Adrenal gland (tissue), 5 donors: Measurements from ENCODE around the gene NUMBL.

Experiments used
- CTCF ChIP-seq, 6 experiments: fragments of 450-650 bp in 4 of 6; fragments of 200-600 bp in 2 of 6; sonication (generic) in 1 of 6; IDR thresholded peaks; 1 replicate in 5 of 6; 2 replicates in 1 of 6; pipeline versions ENCODE4 v1.5.1 to v1.8.0; 2016 to 2021; ENCODE audit warnings: antibody characterized with exemption in 6 of 6, mild to moderate bottlenecking in 2 of 6, moderate library complexity in 1 of 6
- POLR2A ChIP-seq, 2 donors: fragments of 450-650 bp; IDR thresholded peaks; one replicate each; pipeline ENCODE4 v1.6.1; 2017; ENCODE audit warnings: antibody characterized with exemption in 2 of 2, mild to moderate bottlenecking in 2 of 2, moderate library complexity in 1 of 2
- donor health status: DM: no; HTN: no; CAD: no.

GRCh38 chr19:40638327-40638726, 52.1 kb downstream of the NUMBL start:
- no peak for TF ChIP-seq CTCF (IDR thresholded peaks at IDR 0.05)
- TF ChIP-seq POLR2A (IDR thresholded peaks at IDR 0.05): no peak
